HepG2 (cell line): Measurements from ENCODE around the gene STK11. TPM values are rescaled to one million over a fixed set of nuclear protein-coding genes. Genes with fewer than 3 reads are reported as not detected.

Experiments
- JUND ChIP-seq: sonication (generic); formaldehyde crosslinking; IDR thresholded peaks from 2 replicates; pipeline ENCODE4 v1.8.0; 2022; ENCODE audit warnings: mild to moderate bottlenecking, missing genetic modification reagents
- KDM2A ChIP-seq: sonication (generic); formaldehyde crosslinking; IDR thresholded peaks from 2 replicates; pipeline ENCODE4 v1.4.0; 2020; ENCODE audit warnings: low read depth, missing genetic modification reagents, borderline replicate concordance
- KLF6 ChIP-seq: IDR thresholded peaks from 2 replicates; pipeline ENCODE4 v1.8.0; 2016; ENCODE audit warnings: missing biosample characterization, missing genetic modification reagents
- MXD4 ChIP-seq: IDR thresholded peaks from 2 replicates; pipeline ENCODE4 v1.6.1; 2016; ENCODE audit warnings: mild to moderate bottlenecking, missing biosample characterization, missing genetic modification reagents
- MYC ChIP-seq: sonication (generic); formaldehyde crosslinking; IDR thresholded peaks from 2 replicates; pipeline ENCODE4 v1.9.0; 2021; ENCODE audit warnings: missing genetic modification reagents, borderline replicate concordance
- POLR2AphosphoS5 ChIP-seq: IDR thresholded peaks from 2 replicates; pipeline ENCODE4 v1.6.1; 2012; ENCODE audit warnings: low read depth, low read length
- RXRB ChIP-seq: IDR thresholded peaks from 2 replicates; pipeline ENCODE4 v1.6.1; 2016; ENCODE audit warnings: borderline replicate concordance, missing genetic modification reagents, missing compliant biosample characterization
- SP1 ChIP-seq, 2 experiments: fragments of 450-650 bp in 1 of 2; sonication (generic) in 1 of 2; formaldehyde crosslinking in 1 of 2; IDR thresholded peaks; 2 replicates each; pipeline versions ENCODE4 v1.4.0 to v1.6.1; 2016 to 2020; ENCODE audit warnings: missing genetic modification reagents in 1 of 2
- SRSF9 ChIP-seq: fragments of 200-400 bp; formaldehyde crosslinking; IDR thresholded peaks from 2 replicates; pipeline ENCODE4 v1.6.1; 2018; ENCODE audit warnings: borderline replicate concordance, mild to moderate bottlenecking, low read depth, low read length; ENCODE audit not compliant: insufficient read depth, poor library complexity, severe bottlenecking
- TAF15 ChIP-seq: fragments of 200-400 bp; formaldehyde crosslinking; IDR thresholded peaks from one replicate; pipeline ENCODE4 v1.6.1; 2018; ENCODE audit warnings: mild to moderate bottlenecking, low read depth, low read length; ENCODE audit not compliant: poor library complexity, severe bottlenecking
- TBX2 ChIP-seq: sonication (generic); formaldehyde crosslinking; IDR thresholded peaks from 2 replicates; pipeline ENCODE4 v1.5.0; 2020; ENCODE audit warnings: missing genetic modification reagents, mild to moderate bottlenecking, borderline replicate concordance
- TRIM24 ChIP-seq: sonication (generic); formaldehyde crosslinking; IDR thresholded peaks from 2 replicates; pipeline ENCODE4 v1.8.0; 2022; ENCODE audit warnings: mild to moderate bottlenecking, missing genetic modification reagents
- ZKSCAN1 ChIP-seq: fragments of 150-350 bp; IDR thresholded peaks from 2 replicates; pipeline ENCODE4 v1.6.1; 2014; ENCODE audit warnings: low read length
- ZNF337 ChIP-seq: sonication (generic); formaldehyde crosslinking; IDR thresholded peaks from 2 replicates; pipeline ENCODE4 v1.5.1; 2020; ENCODE audit warnings: missing genetic modification reagents, low read depth, mild to moderate bottlenecking, borderline replicate concordance
- ZNF343 ChIP-seq: sonication (generic); formaldehyde crosslinking; IDR thresholded peaks from 2 replicates; pipeline ENCODE4 v1.4.0; 2020; ENCODE audit warnings: mild to moderate bottlenecking, missing genetic modification reagents
- ZNF589 ChIP-seq: sonication (generic); formaldehyde crosslinking; conservative IDR thresholded peaks from 2 replicates; pipeline ENCODE4 v1.8.0; 2022; ENCODE audit warnings: mild to moderate bottlenecking, moderate library complexity, missing genetic modification reagents
- ZNF775 ChIP-seq: sonication (generic); formaldehyde crosslinking; IDR thresholded peaks from 2 replicates; pipeline ENCODE4 v1.4.0; 2020; ENCODE audit warnings: missing genetic modification reagents, mild to moderate bottlenecking, moderate library complexity, borderline replicate concordance
- polyA plus RNA-seq, 8 experiments: library from polyadenylated mRNA; depleted of rRNA in 3 of 8; stranded (reverse) in 7 of 8; unstranded in 1 of 8; fragments of >200 nt; fragmentation: Illumina TruSeq in 4 of 8; extraction: Trizol in 4 of 8; gene quantifications; 2 replicates each; pipeline versions ENCODE4 v1.2.1 to v1.2.3, GENCODE V29; 2011 to 2016; ENCODE audit warnings: low read depth in 4 of 8, missing spikeins in 1 of 8, mixed read lengths in 1 of 8; ENCODE audit not compliant: insufficient read depth in 1 of 8
- total RNA-seq, 5 experiments: library from RNA; depleted of rRNA; stranded (reverse); fragments of >200 nt; fragmentation: Illumina TruSeq; extraction: Trizol; gene quantifications; 2 replicates each; pipeline ENCODE4 v1.2.3, GENCODE V29; 2016; ENCODE audit warnings: low read depth in 1 of 5
- TF ChIP-seq, protein P1 (sequence below): sonication (generic); formaldehyde crosslinking; IDR thresholded peaks from 2 replicates; pipeline ENCODE4 v1.8.1; 2023; ENCODE audit warnings: missing genetic modification reagents, mild to moderate bottlenecking, borderline replicate concordance
- TF ChIP-seq, protein P2 (sequence below): sonication (generic); formaldehyde crosslinking; IDR thresholded peaks from 2 replicates; pipeline ENCODE4 v1.4.0; 2020; ENCODE audit warnings: missing genetic modification reagents
- TF ChIP-seq, protein P3 (sequence below): sonication (generic); formaldehyde crosslinking; IDR thresholded peaks from 2 replicates; pipeline ENCODE4 v1.5.1; 2020; ENCODE audit warnings: missing genetic modification reagents, mild to moderate bottlenecking, borderline replicate concordance
- TF ChIP-seq, protein P4 (sequence below): sonication (generic); formaldehyde crosslinking; IDR thresholded peaks from 2 replicates; pipeline ENCODE4 v1.5.0; 2020; ENCODE audit warnings: missing genetic modification reagents, mild to moderate bottlenecking, borderline replicate concordance
- TF ChIP-seq, protein P5 (sequence below): sonication (generic); formaldehyde crosslinking; IDR thresholded peaks from 2 replicates; pipeline ENCODE4 v1.8.1; 2023; ENCODE audit warnings: mild to moderate bottlenecking, moderate library complexity, missing genetic modification reagents

STK11 gene
- total and polyA plus RNA-seq, 2 of the 13 experiments (the other 11 are each of a cell fraction or from before 2014, with no cell fraction given): 27.5 to 43.6 TPM

DNA sequence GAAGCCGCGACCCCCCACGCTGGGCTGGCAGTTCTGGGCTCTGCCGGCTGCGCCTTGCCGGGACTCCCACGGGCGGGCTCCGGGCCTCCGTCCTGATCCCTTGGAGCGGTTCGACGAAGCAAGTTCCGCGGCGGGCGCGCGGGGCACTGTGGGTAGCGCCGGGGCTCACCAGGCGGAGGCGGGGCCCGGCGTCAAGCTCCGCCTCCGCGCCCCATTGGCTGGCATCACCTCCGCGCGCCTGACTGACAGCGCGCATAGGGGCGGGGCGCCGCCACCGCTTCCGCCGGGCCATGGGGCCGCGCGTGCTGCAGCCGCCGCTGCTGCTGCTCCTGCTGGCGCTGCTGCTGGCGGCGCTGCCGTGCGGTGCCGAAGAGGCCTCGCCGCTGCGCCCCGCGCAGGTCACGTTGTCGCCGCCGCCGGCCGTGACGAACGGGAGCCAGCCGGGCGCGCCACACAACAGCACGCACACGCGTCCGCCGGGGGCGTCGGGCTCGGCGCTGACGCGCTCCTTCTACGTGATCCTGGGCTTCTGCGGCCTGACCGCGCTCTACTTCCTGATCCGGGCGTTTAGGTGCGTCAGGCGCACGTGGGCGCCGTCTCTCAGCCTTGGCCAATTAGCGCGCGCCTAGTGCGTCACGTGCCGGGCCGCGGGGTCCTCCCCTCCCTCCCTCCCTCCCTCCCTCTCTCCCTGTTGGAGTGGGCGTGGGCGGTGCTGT, 69.8 kb downstream of the STK11 start, which contains the start of gene FAM174C (continued):
- TF ChIP-seq, protein P1, sequence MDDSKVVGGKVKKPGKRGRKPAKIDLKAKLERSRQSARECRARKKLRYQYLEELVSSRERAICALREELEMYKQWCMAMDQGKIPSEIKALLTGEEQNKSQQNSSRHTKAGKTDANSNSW: peak; percentile 89; the same call in 1 of the 2 replicates
- TF ChIP-seq ZNF343 (CRISPR knock-in tag) (no peak; the same call in 1 of the 2 replicates), MYC (CRISPR knock-in tag) (peak; percentile 87), ZNF775 (no peak), POLR2AphosphoS5 (peak; percentile 45), JUND (no peak; the same call in 1 of the 2 replicates), TBX2 (CRISPR knock-in tag) (0 out of 2 replicates have a peak, but pooled peaks have one; percentile 26), ZNF337 (CRISPR knock-in tag) (no peak), ZNF589 (CRISPR knock-in tag) (peak; percentile 66; the same call in 1 of the 2 replicates), SP1 (IDR thresholded peaks at IDR 0.05) (no peak), SP1 (CRISPR knock-in tag; IDR thresholded peaks at IDR 0.05) (peak; percentile 75), TAF15 (peak; percentile 72), RXRB (CRISPR knock-in tag) (no peak), KDM2A (CRISPR knock-in tag) (peak; percentile 99), SRSF9 (no peak), TRIM24 (no peak), ZKSCAN1 (no peak), MXD4 (CRISPR knock-in tag) (peak; percentile 23; the same call in 1 of the 2 replicates), KLF6 (CRISPR knock-in tag) (0 out of 2 replicates have a peak, but pooled peaks have one; percentile 46)
- TF ChIP-seq, protein P2, sequence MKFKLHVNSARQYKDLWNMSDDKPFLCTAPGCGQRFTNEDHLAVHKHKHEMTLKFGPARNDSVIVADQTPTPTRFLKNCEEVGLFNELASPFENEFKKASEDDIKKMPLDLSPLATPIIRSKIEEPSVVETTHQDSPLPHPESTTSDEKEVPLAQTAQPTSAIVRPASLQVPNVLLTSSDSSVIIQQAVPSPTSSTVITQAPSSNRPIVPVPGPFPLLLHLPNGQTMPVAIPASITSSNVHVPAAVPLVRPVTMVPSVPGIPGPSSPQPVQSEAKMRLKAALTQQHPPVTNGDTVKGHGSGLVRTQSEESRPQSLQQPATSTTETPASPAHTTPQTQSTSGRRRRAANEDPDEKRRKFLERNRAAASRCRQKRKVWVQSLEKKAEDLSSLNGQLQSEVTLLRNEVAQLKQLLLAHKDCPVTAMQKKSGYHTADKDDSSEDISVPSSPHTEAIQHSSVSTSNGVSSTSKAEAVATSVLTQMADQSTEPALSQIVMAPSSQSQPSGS (CRISPR knock-in tag): 0 out of 2 replicates have a peak, but pooled peaks have one; percentile 4
- TF ChIP-seq, protein P3, sequence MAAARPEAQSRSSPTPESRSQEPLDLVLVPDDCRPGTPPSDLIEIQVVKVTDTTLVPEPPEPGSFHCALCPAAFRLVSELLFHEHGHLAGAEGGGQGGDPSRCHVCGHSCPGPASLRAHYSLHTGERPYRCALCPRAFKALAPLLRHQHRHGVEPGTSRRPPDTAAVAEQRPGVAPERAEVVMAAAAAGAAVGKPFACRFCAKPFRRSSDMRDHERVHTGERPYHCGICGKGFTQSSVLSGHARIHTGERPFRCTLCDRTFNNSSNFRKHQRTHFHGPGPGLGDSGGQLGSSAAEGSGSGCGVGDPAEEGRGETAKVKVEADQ (CRISPR knock-in tag): peak; percentile 68; the same call in 1 of the 2 replicates
- TF ChIP-seq, protein P4, sequence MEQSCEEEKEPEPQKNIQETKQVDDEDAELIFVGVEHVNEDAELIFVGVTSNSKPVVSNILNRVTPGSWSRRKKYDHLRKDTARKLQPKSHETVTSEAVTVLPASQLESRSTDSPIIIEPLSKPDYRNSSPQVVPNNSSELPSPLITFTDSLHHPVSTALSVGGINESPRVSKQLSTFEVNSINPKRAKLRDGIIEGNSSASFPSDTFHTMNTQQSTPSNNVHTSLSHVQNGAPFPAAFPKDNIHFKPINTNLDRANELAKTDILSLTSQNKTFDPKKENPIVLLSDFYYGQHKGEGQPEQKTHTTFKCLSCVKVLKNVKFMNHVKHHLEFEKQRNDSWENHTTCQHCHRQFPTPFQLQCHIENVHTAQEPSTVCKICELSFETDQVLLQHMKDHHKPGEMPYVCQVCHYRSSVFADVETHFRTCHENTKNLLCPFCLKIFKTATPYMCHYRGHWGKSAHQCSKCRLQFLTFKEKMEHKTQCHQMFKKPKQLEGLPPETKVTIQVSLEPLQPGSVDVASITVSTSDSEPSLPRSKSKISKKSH (CRISPR knock-in tag): no peak
- TF ChIP-seq, protein P5, sequence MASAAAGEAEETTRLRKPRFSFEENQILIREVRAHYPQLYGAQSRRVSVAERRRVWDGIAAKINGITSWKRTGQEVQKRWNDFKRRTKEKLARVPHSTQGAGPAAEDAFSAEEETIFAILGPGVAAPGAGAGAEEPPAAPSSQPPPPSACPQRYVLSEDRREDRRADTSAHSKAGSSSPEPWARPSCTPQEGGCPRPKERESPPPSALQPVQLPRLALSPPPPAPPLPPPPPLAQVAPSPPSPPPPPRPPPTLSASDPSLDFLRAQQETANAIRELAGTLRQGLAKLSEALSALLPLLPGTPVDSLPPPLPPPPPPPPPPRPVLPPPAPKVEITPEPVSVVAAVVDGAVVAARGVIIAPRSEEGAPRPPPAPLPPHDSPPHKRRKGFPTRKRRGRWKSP (CRISPR knock-in tag): no peak
